ENCODE results near the gene RHCE. TPM values are rescaled to one million over a fixed set of nuclear protein-coding genes. Genes with fewer than 3 reads are reported as not detected.

RHCE gene
- total RNA-seq, 1 experiment from 2014 or later: not detected

- no peak overlapping the region for H3K27ac Mint-ChIP-seq (ENCODE audit: unreplicated experiment)
- peaks cover 7% of the 10 kb centered on the region; the same call in 1 of the 2 replicates for H3K4me1 ChIP-seq
- CTCF ChIA-PET: interaction anchor here (0.6 kb wide), 1 partner anchor 30 kb away, joined by 6 read pairs; no protein-coding TSS in a partner anchor
Observed at GRCh38 chr1:25442178-25442577, 21.6 kb upstream of the RHCE start.

GRCh38 chr1:25439287-25439686 lies 18.7 kb upstream of the RHCE start:
- Histone ChIP-seq H3K36me3 (ENCODE audit: control insufficient read depth, insufficient read depth, low read length) (no peaks in the 10 kb centered on the region), H3K4me3 (ENCODE audit: low read depth, low read length) (no peak overlapping the region), H3K4me1 (peaks cover 7% of the 10 kb centered on the region; the same call in 1 of the 2 replicates), H3K27me3 (replicated peaks; ENCODE audit: control insufficient read depth, insufficient read depth, low read length) (no peaks in the 10 kb centered on the region), H3K9me3 (no peaks in the 10 kb centered on the region)
- H3K36me3 Mint-ChIP-seq (ENCODE audit: insufficient read depth, unreplicated experiment): no peaks in the 10 kb centered on the region
- no peaks in the 10 kb centered on the region for H3K27me3 Mint-ChIP-seq (ENCODE audit: insufficient read depth, unreplicated experiment)
- H3K27ac Mint-ChIP-seq (ENCODE audit: unreplicated experiment): no peak overlapping the region
- no peak for TF ChIP-seq CTCF (IDR thresholded peaks at IDR 0.05; ENCODE audit: insufficient read depth in 1 of 2, low read depth in 1 of 2, low read length in 1 of 2, severe bottlenecking in 1 of 2, unreplicated experiment in 1 of 2)
- no peak overlapping the region for H3K4me3 Mint-ChIP-seq (ENCODE audit: unreplicated experiment)
- no TSS peak for BruUV-seq (replicated peaks)
- POLR2A ChIA-PET: interaction anchor here (0.7 kb wide), 1 partner anchor 318 kb away, joined by 6 read pairs; no protein-coding TSS in a partner anchor
- H3K9me3 Mint-ChIP-seq (ENCODE audit: unreplicated experiment): no peaks in the 10 kb centered on the region
- intact Hi-C loops (cut with micrococcal nuclease; ENCODE audit: unreplicated experiment): loop anchor here (10.0 kb wide), 1 partner anchor 66 kb away; no protein-coding TSS in a partner anchor
- CTCF ChIA-PET: no interaction called here
- no peak for DNase-seq
- H3K4me1 Mint-ChIP-seq (ENCODE audit: low read depth, unreplicated experiment): peaks cover 10% of the 10 kb centered on the region

More at GRCh38 chr1:25442178-25442577, 21.6 kb upstream of the RHCE start:
- Mint-ChIP-seq H3K4me3 (ENCODE audit: unreplicated experiment) (no peak overlapping the region), H3K4me1 (ENCODE audit: low read depth, unreplicated experiment) (peaks cover 10% of the 10 kb centered on the region), H3K9me3 (ENCODE audit: unreplicated experiment) (no peaks in the 10 kb centered on the region), H3K27me3 (ENCODE audit: insufficient read depth, unreplicated experiment) (no peaks in the 10 kb centered on the region), H3K36me3 (ENCODE audit: insufficient read depth, unreplicated experiment) (no peaks in the 10 kb centered on the region)
- H3K9me3 ChIP-seq: no peaks in the 10 kb centered on the region
- POLR2A ChIA-PET: no interaction called here
- H3K36me3 ChIP-seq (ENCODE audit: control insufficient read depth, insufficient read depth, low read length): no peaks in the 10 kb centered on the region
- no peak overlapping the region for H3K4me3 ChIP-seq (ENCODE audit: low read depth, low read length)
- H3K27me3 ChIP-seq (replicated peaks; ENCODE audit: control insufficient read depth, insufficient read depth, low read length): no peaks in the 10 kb centered on the region
- no peak for DNase-seq
- TF ChIP-seq CTCF (IDR thresholded peaks at IDR 0.05; ENCODE audit: insufficient read depth in 1 of 2, low read depth in 1 of 2, low read length in 1 of 2, severe bottlenecking in 1 of 2, unreplicated experiment in 1 of 2): no peak
- intact Hi-C loops (cut with micrococcal nuclease; ENCODE audit: unreplicated experiment): loop anchor here (1.0 kb wide), 1 partner anchor 78 kb away; no protein-coding TSS in a partner anchor
- no TSS peak for BruUV-seq (replicated peaks)

GRCh38 chr1:25437672-25438071 lies 17.0 kb upstream of the RHCE start:
- H3K27ac Mint-ChIP-seq (ENCODE audit: unreplicated experiment): no peak overlapping the region
- peaks cover 10% of the 10 kb centered on the region for H3K4me1 Mint-ChIP-seq (ENCODE audit: low read depth, unreplicated experiment)
- ChIA-PET POLR2A (no interaction called here), CTCF (no interaction called here)
- no peak overlapping the region for H3K4me3 ChIP-seq (ENCODE audit: low read depth, low read length)
- H3K4me1 ChIP-seq: peaks cover 7% of the 10 kb centered on the region; the same call in 1 of the 2 replicates
- DNase-seq: no peak
- no peaks in the 10 kb centered on the region for H3K9me3 Mint-ChIP-seq (ENCODE audit: unreplicated experiment)
- TF ChIP-seq CTCF (IDR thresholded peaks at IDR 0.05; ENCODE audit: insufficient read depth in 1 of 2, low read depth in 1 of 2, low read length in 1 of 2, severe bottlenecking in 1 of 2, unreplicated experiment in 1 of 2): no peak
- H3K36me3 Mint-ChIP-seq (ENCODE audit: insufficient read depth, unreplicated experiment): no peaks in the 10 kb centered on the region
- intact Hi-C loops (cut with micrococcal nuclease; ENCODE audit: unreplicated experiment): loop anchor here (10.0 kb wide), 1 partner anchor 67 kb away; no protein-coding TSS in a partner anchor
- no TSS peak for BruUV-seq (replicated peaks)
- H3K27me3 Mint-ChIP-seq (ENCODE audit: insufficient read depth, unreplicated experiment): no peaks in the 10 kb centered on the region
- H3K9me3 ChIP-seq: no peaks in the 10 kb centered on the region
- H3K36me3 ChIP-seq (ENCODE audit: control insufficient read depth, insufficient read depth, low read length): no peaks in the 10 kb centered on the region
- no peak overlapping the region for H3K4me3 Mint-ChIP-seq (ENCODE audit: unreplicated experiment)
- no peaks in the 10 kb centered on the region for H3K27me3 ChIP-seq (replicated peaks; ENCODE audit: control insufficient read depth, insufficient read depth, low read length)

Data from Caco-2 (cell line).